ENCODE results near the gene PRF1. TPM values are rescaled to one million over a fixed set of nuclear protein-coding genes. Genes with fewer than 3 reads are reported as not detected.

Gene PRF1
- total and polyA plus RNA-seq, 2 of the 13 experiments (the other 11 are each of a cell fraction or from before 2014, with no cell fraction given): 1.00 to 1.4 TPM

- TF ChIP-seq RBFOX2 (IDR thresholded peaks at IDR 0.05; ENCODE audit: low read depth, low read length): no peak
- no peak for TF ChIP-seq ZMYM4 (CRISPR knock-in tag; IDR thresholded peaks at IDR 0.05)
- TF ChIP-seq MED1 (CRISPR knock-in tag; IDR thresholded peaks at IDR 0.05): no peak
- TF ChIP-seq ZBTB33 (CRISPR knock-in tag; IDR thresholded peaks at IDR 0.05): no peak
- 0 out of 2 replicates have a peak, but pooled peaks have one; percentile 34 for TF ChIP-seq FOXA3 (CRISPR knock-in tag; IDR thresholded peaks at IDR 0.05)
- TF ChIP-seq ZNF7 (CRISPR knock-in tag; IDR thresholded peaks at IDR 0.05): no peak
- no peak for TF ChIP-seq BATF2 (CRISPR knock-in tag; IDR thresholded peaks at IDR 0.05)
- TF ChIP-seq TMF1 (CRISPR knock-in tag; IDR thresholded peaks at IDR 0.05; ENCODE audit: low read depth): no peak
- TF ChIP-seq FOSL2 (CRISPR knock-in tag; IDR thresholded peaks at IDR 0.05): no peak
- TF ChIP-seq KDM3A (CRISPR knock-in tag; IDR thresholded peaks at IDR 0.05; ENCODE audit: low read depth): no peak
- no peak for TF ChIP-seq NCOA1 (CRISPR knock-in tag; IDR thresholded peaks at IDR 0.05)
- TF ChIP-seq ZBTB21 (CRISPR knock-in tag; IDR thresholded peaks at IDR 0.05): no peak
- TF ChIP-seq ZNF543 (CRISPR knock-in tag; IDR thresholded peaks at IDR 0.05): no peak
- TF ChIP-seq NR0B2 (CRISPR knock-in tag; IDR thresholded peaks at IDR 0.05): no peak
- no peak for TF ChIP-seq KLF6 (CRISPR knock-in tag; IDR thresholded peaks at IDR 0.05)
- TF ChIP-seq THAP9 (CRISPR knock-in tag; IDR thresholded peaks at IDR 0.05; ENCODE audit: borderline replicate concordance): no peak
- no peak for TF ChIP-seq ZNF160 (CRISPR knock-in tag; IDR thresholded peaks at IDR 0.05)
- TF ChIP-seq HOXA7 (CRISPR knock-in tag; IDR thresholded peaks at IDR 0.05): no peak
- TF ChIP-seq CENPT (CRISPR knock-in tag; IDR thresholded peaks at IDR 0.05; ENCODE audit: low read depth): no peak
- peak; percentile 56; the same call in 1 of the 2 replicates for TF ChIP-seq ZNF652 (CRISPR knock-in tag; IDR thresholded peaks at IDR 0.05; ENCODE audit: borderline replicate concordance, low read depth)
- TF ChIP-seq ZNF256 (CRISPR knock-in tag; conservative IDR thresholded peaks at IDR 0.05): no peak
- TF ChIP-seq ZNF556 (CRISPR knock-in tag; IDR thresholded peaks at IDR 0.05; ENCODE audit: borderline replicate concordance): no peak
- TF ChIP-seq ATF3 (CRISPR knock-in tag; IDR thresholded peaks at IDR 0.05): no peak
- TF ChIP-seq ADNP (CRISPR knock-in tag; IDR thresholded peaks at IDR 0.05): no peak
- TF ChIP-seq HOXA5 (CRISPR knock-in tag; IDR thresholded peaks at IDR 0.05): no peak
- TF ChIP-seq NR2C2 (CRISPR knock-in tag; IDR thresholded peaks at IDR 0.05; ENCODE audit: borderline replicate concordance): 0 out of 2 replicates have a peak, but pooled peaks have one; percentile 19
Measured at GRCh38 chr10:70596110-70596798, 6.3 kb downstream of the PRF1 start (continued).
